ENCODE data around the gene B4GALNT2. TPM values are rescaled to one million over a fixed set of nuclear protein-coding genes. Genes with fewer than 3 reads are reported as not detected.

B4GALNT2 gene
- polyA plus RNA-seq, 3 donors, result not detected

DNA sequence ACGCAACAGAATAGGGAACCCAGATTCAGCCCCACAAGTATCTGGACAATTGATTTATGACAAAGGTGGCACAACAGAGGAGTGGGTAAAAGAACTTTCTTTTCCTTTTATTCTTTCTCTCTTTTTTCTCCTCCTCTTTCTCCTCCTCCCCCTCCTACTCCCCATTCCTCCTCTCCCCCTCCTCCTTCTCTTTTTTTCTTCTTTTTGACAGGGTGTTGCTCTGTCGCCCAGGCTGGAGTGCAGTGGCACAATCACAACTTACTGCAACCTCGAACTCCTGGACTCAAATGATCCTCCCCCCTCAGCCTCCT, 61.7 kb downstream of the B4GALNT2 start:
- Mint-ChIP-seq H3K9me3 (peaks cover 0 to 1% (median 0%) of the 10 kb centered on the region in 7 donors), H3K4me1 (peaks cover 46% of the 10 kb centered on the region), H3K27ac (peak overlapping the region in 6 of 7 donors; percentile 99 to 100 (median 99)), H3K36me3 (peaks cover 0 to 3% of the 10 kb centered on the region in 2 donors), H3K4me3 (peak overlapping the region in 1 of 2 donors; percentile 46), H3K27me3 (ENCODE audit: low read depth in 3 of 3) (peaks cover 0 to 7% (median 0%) of the 10 kb centered on the region in 3 donors)
- intact Hi-C loops (cut with micrococcal nuclease), result no loop called here
- no peaks in the 10 kb centered on the region for H3K27me3 ChIP-seq (ENCODE audit: control insufficient read depth in 2 of 2, insufficient read depth in 2 of 2, low read length in 2 of 2)
- H2AFZ ChIP-seq (ENCODE audit: insufficient read depth, low read depth, low read length, poor library complexity, severe bottlenecking), result no peak overlapping the region
- WGBS (ENCODE audit: insufficient coverage), result 29% methylated on average over 2 of the region's 3 CpGs
- no peaks in the 10 kb centered on the region for H3K79me2 ChIP-seq (ENCODE audit: insufficient read depth, low read length)
- peak overlapping the region in 1 of 3 experiments; percentile 80 for H3K4me3 ChIP-seq (replicated peaks in 1 of 3; ENCODE audit: low read depth in 2 of 3, low read length in 3 of 3)
- peak overlapping the region in 1 of 2 donors; percentile 99 for H3K27ac ChIP-seq (ENCODE audit: low read depth in 1 of 2, low read length in 2 of 2)
- no peak overlapping the region for H3K9ac ChIP-seq (ENCODE audit: insufficient read depth, low read length, poor library complexity, severe bottlenecking)
- no peaks in the 10 kb centered on the region for H3K36me3 ChIP-seq (replicated peaks in 1 of 2; ENCODE audit: control insufficient read depth in 1 of 2, insufficient read depth in 2 of 2, low read length in 2 of 2)
- peaks cover 33 to 38% of the 10 kb centered on the region in 2 donors for H3K4me1 ChIP-seq (ENCODE audit: control insufficient read depth in 1 of 2, insufficient read depth in 2 of 2, low read length in 2 of 2)
- DNase-seq, result no peak
- no peaks in the 10 kb centered on the region for H3K9me3 ChIP-seq (replicated peaks in 1 of 2; ENCODE audit: control insufficient read depth in 1 of 2, insufficient read depth in 1 of 2, low read length in 2 of 2)
- peak overlapping the region; percentile 80 for H3K4me2 ChIP-seq (replicated peaks; ENCODE audit: extremely low read depth, low read length, poor library complexity, severe bottlenecking)
- H4K20me1 ChIP-seq (ENCODE audit: insufficient read depth, low read length), result no peaks in the 10 kb centered on the region
- no peak for TF ChIP-seq CTCF (IDR thresholded peaks at IDR 0.05)

DNA sequence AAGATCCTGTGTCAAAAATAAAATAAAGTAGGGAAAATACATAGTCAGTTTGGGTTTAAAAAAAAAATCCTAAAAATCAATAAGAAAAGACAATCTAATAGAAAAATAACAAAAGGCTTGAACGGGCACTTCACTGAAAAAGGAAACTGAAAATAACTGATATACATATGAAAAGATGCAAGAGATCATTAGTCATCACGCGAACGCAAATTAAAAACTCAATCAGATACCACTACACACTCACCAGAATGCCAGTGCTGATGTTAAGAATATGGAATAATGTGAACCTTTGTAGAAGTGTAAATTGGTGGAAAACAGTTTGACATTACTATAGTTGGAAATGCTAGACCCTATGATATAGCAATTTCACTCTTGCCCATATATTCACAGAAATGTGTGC, 63.2 kb downstream of the B4GALNT2 start:
- peaks cover 0 to 1% (median 0%) of the 10 kb centered on the region in 7 donors for H3K9me3 Mint-ChIP-seq
- H3K4me1 Mint-ChIP-seq, result peaks cover 50% of the 10 kb centered on the region
- no CpG with 5 or more reads among the region's 4 CpGs for WGBS (ENCODE audit: insufficient coverage)
- no peak overlapping the region for H3K4me2 ChIP-seq (replicated peaks; ENCODE audit: extremely low read depth, low read length, poor library complexity, severe bottlenecking)
- H2AFZ ChIP-seq (ENCODE audit: insufficient read depth, low read depth, low read length, poor library complexity, severe bottlenecking), result no peak overlapping the region
- H3K4me3 Mint-ChIP-seq, result no peak overlapping the region
- no peaks in the 10 kb centered on the region for H3K36me3 ChIP-seq (replicated peaks in 1 of 2; ENCODE audit: control insufficient read depth in 1 of 2, insufficient read depth in 2 of 2, low read length in 2 of 2)
- no peaks in the 10 kb centered on the region for H4K20me1 ChIP-seq (ENCODE audit: insufficient read depth, low read length)
- no peak for DNase-seq
- peaks cover 0 to 3% of the 10 kb centered on the region in 2 donors for H3K36me3 Mint-ChIP-seq
- peak overlapping the region in 1 of 7 donors; percentile 4 for H3K27ac Mint-ChIP-seq
- H3K27ac ChIP-seq (ENCODE audit: low read depth in 1 of 2, low read length in 2 of 2), result no peak overlapping the region
- H3K4me3 ChIP-seq (replicated peaks in 1 of 3; ENCODE audit: low read depth in 2 of 3, low read length in 3 of 3), result no peak overlapping the region
- H3K27me3 Mint-ChIP-seq (ENCODE audit: low read depth in 3 of 3), result peaks cover 0 to 9% (median 0%) of the 10 kb centered on the region in 3 donors
- TF ChIP-seq CTCF (IDR thresholded peaks at IDR 0.05), result no peak
- H3K9ac ChIP-seq (ENCODE audit: insufficient read depth, low read length, poor library complexity, severe bottlenecking), result no peak overlapping the region
- no peaks in the 10 kb centered on the region for H3K9me3 ChIP-seq (replicated peaks in 1 of 2; ENCODE audit: control insufficient read depth in 1 of 2, insufficient read depth in 1 of 2, low read length in 2 of 2)
- intact Hi-C loops (cut with micrococcal nuclease), result no loop called here
- H3K79me2 ChIP-seq (ENCODE audit: insufficient read depth, low read length), result no peaks in the 10 kb centered on the region
- no peaks in the 10 kb centered on the region for H3K27me3 ChIP-seq (ENCODE audit: control insufficient read depth in 2 of 2, insufficient read depth in 2 of 2, low read length in 2 of 2)
- H3K4me1 ChIP-seq (ENCODE audit: control insufficient read depth in 1 of 2, insufficient read depth in 2 of 2, low read length in 2 of 2), result peaks cover 36 to 41% of the 10 kb centered on the region in 2 donors
